Activated CD4-positive, alpha-beta T cell treated with anti-CD3 and anti-CD28 coated beads, Interleukin-2, amount 10 ng/mL, durations not matched to agents 7 days and 5 days (primary cell): ENCODE results near the gene COL17A1. TPM values are rescaled to one million over a fixed set of nuclear protein-coding genes. Genes with fewer than 3 reads are reported as not detected.

Experiments used
- CTCF ChIA-PET: fragments of 350-600 bp; sonication (Branson Sonifier 250); formaldehyde crosslinking; loops from one replicate; lab custom pipeline; 2021; ENCODE audit warnings: antibody characterized with exemption; lab: Charles Lee
- POLR2A ChIA-PET: fragments of 350-600 bp; sonication (Branson Sonifier 250); formaldehyde crosslinking; loops from one replicate; lab custom pipeline; 2021; ENCODE audit warnings: antibody characterized with exemption; lab: Charles Lee
- DNase-seq: peaks from one replicate; pipeline ENCODE4 v3.0.0-alpha.2; 2020
- H3K27ac Mint-ChIP-seq: one replicate; pipeline ENCODE4 v1.8.0; 2021; ENCODE audit warnings: mild to moderate bottlenecking, moderate library complexity, mixed read lengths
- H3K27me3 Mint-ChIP-seq: one replicate; pipeline ENCODE4 v1.8.0; 2021; ENCODE audit warnings: mixed read lengths
- H3K36me3 Mint-ChIP-seq: one replicate; pipeline ENCODE4 v1.8.0; 2021; ENCODE audit warnings: low read depth, mixed read lengths
- H3K4me1 Mint-ChIP-seq: one replicate; pipeline ENCODE4 v1.8.0; 2021; ENCODE audit warnings: mixed read lengths
- H3K4me3 Mint-ChIP-seq: one replicate; pipeline ENCODE4 v1.8.0; 2021; ENCODE audit warnings: mild to moderate bottlenecking, moderate library complexity, mixed read lengths
- H3K9me3 Mint-ChIP-seq: one replicate; pipeline ENCODE4 v1.8.0; 2021; ENCODE audit warnings: mixed read lengths
- total RNA-seq, 2 experiments: library from RNA; stranded (reverse); gene quantifications; one replicate each; pipeline ENCODE4 v1.2.3, GENCODE V29; 2021

COL17A1 gene
- total RNA-seq, 2 experiments from 2014 or later = not detected

DNA sequence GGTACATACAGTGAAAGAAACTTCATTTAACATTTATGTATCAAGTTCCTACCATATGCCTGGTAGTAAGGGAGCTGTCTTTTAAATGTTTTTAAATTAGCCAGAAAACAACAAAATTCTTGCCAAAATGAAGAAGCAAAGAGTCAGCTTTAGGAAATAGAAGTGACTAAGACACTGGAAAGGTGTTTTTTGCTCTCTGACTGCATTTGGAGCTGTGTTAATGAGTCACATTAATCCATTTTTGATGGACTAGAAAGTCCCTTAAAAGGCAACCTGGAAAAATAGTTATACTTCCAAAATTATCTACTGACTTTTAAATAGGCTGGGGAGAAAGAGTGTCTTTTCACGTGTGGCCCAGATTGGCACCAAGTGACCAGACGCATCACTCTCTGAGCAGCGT, 3.9 kb upstream of the COL17A1 start:
- no peaks in the 10 kb centered on the region for H3K9me3 Mint-ChIP-seq
- ChIA-PET POLR2A (no interaction called here), CTCF (interaction anchor here (1.7 kb wide), 1 partner anchor 12 kb away, joined by 5 read pairs; no protein-coding TSS in a partner anchor)
- H3K4me3 Mint-ChIP-seq = no peak overlapping the region
- no peak for DNase-seq
- H3K4me1 Mint-ChIP-seq = peaks cover 1% of the 10 kb centered on the region
- no peaks in the 10 kb centered on the region for H3K27me3 Mint-ChIP-seq
- no peak overlapping the region for H3K27ac Mint-ChIP-seq
- no peaks in the 10 kb centered on the region for H3K36me3 Mint-ChIP-seq

DNA sequence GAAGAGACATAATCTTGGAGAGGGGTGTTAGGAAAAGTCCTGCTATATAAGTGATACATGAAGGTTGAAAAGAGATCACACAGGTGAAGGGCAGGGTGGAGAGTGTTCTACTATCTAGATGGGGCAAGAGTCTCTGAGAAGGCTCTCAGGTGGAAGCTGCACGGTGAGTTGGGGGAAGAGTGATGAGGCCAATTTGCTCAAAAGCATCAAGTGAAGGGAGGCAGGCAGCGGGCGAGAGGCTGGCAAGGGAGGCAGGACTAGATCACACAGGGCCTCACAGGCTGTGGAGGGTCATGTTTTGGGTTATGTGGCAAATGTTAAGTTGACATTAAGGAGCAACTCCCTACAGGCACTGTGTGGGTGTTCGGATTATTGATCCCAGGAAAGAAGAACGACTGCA, 2.6 kb upstream of the COL17A1 start:
- Mint-ChIP-seq H3K27ac (no peak overlapping the region), H3K9me3 (no peaks in the 10 kb centered on the region), H3K27me3 (no peaks in the 10 kb centered on the region), H3K4me3 (no peak overlapping the region), H3K36me3 (no peaks in the 10 kb centered on the region), H3K4me1 (peaks cover 1% of the 10 kb centered on the region)
- CTCF ChIA-PET = interaction anchor here (0.6 kb wide), 2 partner anchors 214 to 363 kb away, joined by 3 read pairs; no protein-coding TSS in a partner anchor
- POLR2A ChIA-PET = no interaction called here
- DNase-seq = no peak

DNA sequence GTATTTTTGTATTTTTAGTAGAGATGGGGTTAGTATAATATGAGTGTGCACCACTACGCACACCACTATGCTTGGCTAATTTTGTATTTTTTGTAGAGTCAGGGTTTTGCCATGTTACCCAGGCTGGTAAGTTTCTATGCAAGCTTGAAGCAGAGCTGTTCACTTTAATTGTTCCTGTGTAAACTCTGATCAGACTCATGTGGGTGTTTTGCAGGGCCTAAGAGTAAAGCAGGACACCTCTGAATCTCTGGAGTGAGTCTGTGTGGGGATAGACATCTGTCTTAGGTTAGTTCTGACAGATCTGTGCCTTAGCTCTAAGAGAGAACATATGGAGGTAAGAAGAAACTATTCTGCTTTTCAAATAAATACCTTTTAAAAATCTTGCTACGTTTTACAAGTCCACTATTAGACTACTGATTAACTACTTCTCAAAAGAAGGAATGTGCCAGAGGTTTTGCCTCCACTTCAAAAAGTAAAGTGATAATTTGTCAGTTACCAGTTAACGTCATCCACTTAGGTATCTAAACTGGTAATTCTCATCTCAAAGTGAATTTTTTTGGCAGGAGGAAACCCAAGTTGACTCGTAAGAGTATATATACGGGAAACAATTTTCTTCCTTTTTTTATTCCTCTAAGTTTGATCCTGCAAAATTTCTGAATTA, 1.1 kb downstream of the COL17A1 start:
- Mint-ChIP-seq H3K9me3 (no peaks in the 10 kb centered on the region), H3K4me1 (peaks cover 1% of the 10 kb centered on the region), H3K27me3 (no peaks in the 10 kb centered on the region), H3K4me3 (no peak overlapping the region), H3K36me3 (no peaks in the 10 kb centered on the region), H3K27ac (no peak overlapping the region)
- DNase-seq = no peak
- ChIA-PET POLR2A (no interaction called here), CTCF (no interaction called here)

DNA sequence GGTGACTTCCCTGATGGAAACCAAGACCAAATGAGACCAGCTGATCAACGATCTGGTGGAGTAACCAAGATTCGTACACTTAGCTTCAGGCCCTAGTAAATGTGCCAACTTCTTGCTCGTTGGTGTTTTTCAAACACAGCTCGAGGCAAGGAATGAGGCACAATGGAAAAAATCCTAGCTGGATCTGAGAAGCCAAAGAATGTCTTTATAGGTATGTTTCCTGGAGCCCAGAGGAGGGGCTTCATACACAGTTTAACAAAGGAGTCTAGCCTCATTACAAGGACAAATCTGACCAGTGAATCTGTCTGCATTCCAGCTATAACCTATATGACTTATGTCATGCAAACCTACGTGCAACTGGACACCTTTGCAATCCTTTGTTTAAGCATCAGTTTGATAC, 3.7 kb downstream of the COL17A1 start:
- Mint-ChIP-seq H3K9me3 (no peaks in the 10 kb centered on the region), H3K36me3 (no peaks in the 10 kb centered on the region), H3K27ac (no peak overlapping the region), H3K27me3 (no peaks in the 10 kb centered on the region), H3K4me1 (peaks cover 4% of the 10 kb centered on the region), H3K4me3 (no peak overlapping the region)
- no peak for DNase-seq
- ChIA-PET CTCF (interaction anchor here (0.9 to 1.8 kb wide), 3 partner anchors 9 to 194 kb away, joined by 3 to 5 read pairs (median 4); no protein-coding TSS in a partner anchor), POLR2A (no interaction called here)

DNA sequence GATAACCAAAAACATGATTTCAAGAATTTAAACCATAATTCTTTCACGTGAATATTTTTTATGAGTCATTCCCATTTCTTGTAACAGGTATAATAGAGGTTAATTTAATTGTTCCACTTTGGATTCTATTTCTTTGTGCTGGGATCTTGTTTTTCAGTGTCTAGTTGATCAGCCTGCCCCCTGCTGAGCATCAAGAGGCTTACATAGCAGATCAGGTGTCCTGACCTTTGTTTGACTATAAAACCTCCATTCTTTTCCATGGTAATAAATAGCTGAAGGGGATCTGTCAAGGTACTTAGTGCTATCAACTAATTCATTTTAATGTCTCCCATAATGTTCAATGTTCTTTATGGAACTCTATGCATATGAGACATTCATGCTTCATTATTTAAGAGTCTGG, 4.9 kb downstream of the COL17A1 start:
- Mint-ChIP-seq H3K36me3 (no peaks in the 10 kb centered on the region), H3K27me3 (no peaks in the 10 kb centered on the region), H3K9me3 (no peaks in the 10 kb centered on the region), H3K27ac (no peak overlapping the region), H3K4me3 (no peak overlapping the region), H3K4me1 (peaks cover 4% of the 10 kb centered on the region)
- ChIA-PET CTCF (interaction anchor here (1.3 to 1.8 kb wide), 2 partner anchors 8 to 193 kb away, joined by 4 to 5 read pairs; no protein-coding TSS in a partner anchor), POLR2A (no interaction called here)
- DNase-seq = peak; percentile 22

DNA sequence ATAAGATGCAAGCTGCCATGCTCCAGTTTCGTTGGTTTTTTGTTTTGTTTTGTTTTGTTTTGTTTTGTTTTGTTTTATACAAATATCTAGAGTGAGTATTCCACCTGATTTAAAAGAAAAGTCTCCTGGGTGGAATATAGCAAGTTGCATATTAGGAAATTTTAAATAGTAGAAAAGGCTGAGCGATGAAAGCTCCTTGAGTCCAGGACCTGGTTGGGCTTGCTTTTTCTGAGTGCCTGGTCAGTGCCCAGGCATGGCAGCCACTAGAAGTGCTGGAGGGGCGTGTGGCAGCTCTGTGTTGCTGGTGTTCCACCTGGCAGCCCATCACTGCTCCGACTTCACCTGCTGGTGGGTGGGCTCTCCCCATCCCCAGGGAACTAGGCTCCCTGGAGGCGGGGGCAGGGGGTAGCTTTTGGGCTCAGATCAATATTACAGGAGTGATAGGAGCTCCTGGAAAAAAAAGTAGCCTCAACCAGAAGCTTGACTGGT, 8.0 kb downstream of the COL17A1 start:
- no peak for DNase-seq
- H3K27ac Mint-ChIP-seq = no peak overlapping the region
- H3K4me3 Mint-ChIP-seq = no peak overlapping the region
- ChIA-PET CTCF (interaction anchor here (1.2 to 2.0 kb wide), 3 partner anchors 8 to 27 kb away, joined by 3 to 6 read pairs (median 5); no protein-coding TSS in a partner anchor), POLR2A (no interaction called here)
- H3K4me1 Mint-ChIP-seq = peaks cover 2% of the 10 kb centered on the region
- no peaks in the 10 kb centered on the region for H3K27me3 Mint-ChIP-seq
- H3K9me3 Mint-ChIP-seq = no peaks in the 10 kb centered on the region
- H3K36me3 Mint-ChIP-seq = no peaks in the 10 kb centered on the region

DNA sequence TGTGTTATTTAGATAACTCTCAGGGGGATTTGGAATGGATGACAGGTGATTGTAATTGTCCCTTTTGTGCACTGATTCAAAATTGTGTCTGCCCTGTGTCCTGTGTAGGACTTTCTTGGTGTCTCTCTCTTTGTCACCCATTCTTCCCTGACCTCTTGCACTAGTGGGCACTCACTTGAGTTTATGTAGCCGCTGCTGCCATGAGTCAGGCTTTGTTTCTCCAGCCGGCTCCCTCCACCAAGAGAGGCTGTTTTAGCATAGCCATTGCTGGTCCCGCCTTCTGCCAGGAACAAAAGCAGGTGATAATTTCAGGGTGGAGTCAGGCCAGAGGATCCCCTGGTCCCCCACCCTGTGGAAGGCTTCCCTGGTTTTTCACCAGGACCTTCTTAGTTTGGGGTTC, 8.4 kb downstream of the COL17A1 start:
- CTCF ChIA-PET = interaction anchor here (1.2 to 2.0 kb wide), 3 partner anchors 8 to 26 kb away, joined by 3 to 6 read pairs (median 5); no protein-coding TSS in a partner anchor
- DNase-seq = no peak
- POLR2A ChIA-PET = no interaction called here
- Mint-ChIP-seq H3K27ac (no peak overlapping the region), H3K36me3 (no peaks in the 10 kb centered on the region), H3K4me3 (no peak overlapping the region), H3K4me1 (peaks cover 2% of the 10 kb centered on the region), H3K27me3 (no peaks in the 10 kb centered on the region), H3K9me3 (no peaks in the 10 kb centered on the region)

DNA sequence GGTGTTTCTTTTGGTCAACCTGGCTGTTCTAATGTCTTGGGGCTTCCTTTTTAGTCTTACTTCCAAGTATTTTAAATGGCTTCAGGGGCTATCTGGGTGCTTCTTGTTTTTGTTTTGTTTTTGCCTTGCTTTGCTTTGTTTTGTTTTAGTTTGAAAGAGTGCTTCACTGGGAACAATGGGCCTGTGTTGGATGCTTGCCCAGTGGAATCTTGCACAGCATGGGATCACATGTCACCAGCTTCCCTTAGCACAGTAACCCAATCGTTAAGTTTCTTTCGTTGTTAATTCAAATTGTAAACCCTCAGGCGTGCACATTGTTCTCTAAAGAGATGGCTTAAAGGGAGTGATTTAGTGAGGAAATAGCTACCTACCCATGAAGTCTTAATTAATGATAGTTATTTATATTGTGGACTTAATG, 8.9 kb downstream of the COL17A1 start:
- H3K36me3 Mint-ChIP-seq = no peaks in the 10 kb centered on the region
- H3K4me1 Mint-ChIP-seq = peaks cover 2% of the 10 kb centered on the region
- H3K27me3 Mint-ChIP-seq = no peaks in the 10 kb centered on the region
- H3K9me3 Mint-ChIP-seq = no peaks in the 10 kb centered on the region
- POLR2A ChIA-PET = no interaction called here
- H3K4me3 Mint-ChIP-seq = no peak overlapping the region
- no peak for DNase-seq
- CTCF ChIA-PET = no interaction called here
- H3K27ac Mint-ChIP-seq = no peak overlapping the region

DNA sequence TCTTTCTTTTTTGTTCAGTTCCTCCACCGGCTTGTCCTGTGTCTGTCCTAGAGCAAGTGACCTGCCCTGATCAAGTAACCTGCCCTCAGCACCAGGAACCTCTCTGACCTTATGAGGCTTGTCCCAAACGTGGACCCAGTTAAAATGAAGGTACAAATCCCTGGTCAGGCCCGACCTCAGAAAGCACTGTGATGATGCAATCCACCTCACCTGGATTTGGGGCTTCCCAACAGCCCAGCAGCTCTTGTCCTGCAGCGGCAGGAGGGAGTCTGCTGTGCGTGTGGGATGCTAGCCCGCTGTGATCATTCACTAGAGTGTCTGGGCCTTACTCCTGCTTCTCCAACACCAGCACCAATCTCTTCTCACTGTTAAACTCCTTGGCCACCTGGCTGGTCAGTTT, 11.2 kb downstream of the COL17A1 start:
- peaks cover 2% of the 10 kb centered on the region for H3K4me1 Mint-ChIP-seq
- no peak overlapping the region for H3K4me3 Mint-ChIP-seq
- H3K36me3 Mint-ChIP-seq = no peaks in the 10 kb centered on the region
- H3K27ac Mint-ChIP-seq = no peak overlapping the region
- peaks cover 4% of the 10 kb centered on the region for H3K27me3 Mint-ChIP-seq
- ChIA-PET CTCF (interaction anchor here (1.0 to 2.2 kb wide), 2 partner anchors 10 to 46 kb away, joined by 3 to 7 read pairs; no protein-coding TSS in a partner anchor), POLR2A (no interaction called here)
- no peaks in the 10 kb centered on the region for H3K9me3 Mint-ChIP-seq
- no peak for DNase-seq

DNA sequence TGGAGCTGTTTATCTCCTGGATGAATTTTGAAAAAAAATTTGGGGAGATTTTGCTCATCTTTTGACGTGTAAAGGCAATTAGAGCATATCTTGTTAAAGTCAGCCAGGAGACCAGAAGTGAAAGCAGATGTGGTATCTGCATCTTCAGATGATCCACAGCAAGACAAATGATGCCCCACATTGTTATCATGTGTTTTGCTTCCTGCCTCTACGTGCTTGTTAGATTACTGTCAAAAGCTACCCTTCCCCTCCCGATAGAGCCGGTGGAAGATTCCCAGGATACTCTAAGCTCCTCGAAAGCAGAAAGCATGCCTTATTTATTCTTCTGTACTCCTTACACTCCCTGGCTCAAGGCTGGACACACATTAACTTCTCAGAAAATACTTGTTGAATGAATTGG, 12.9 kb downstream of the COL17A1 start:
- H3K4me1 Mint-ChIP-seq = no peaks in the 10 kb centered on the region
- H3K4me3 Mint-ChIP-seq = no peak overlapping the region
- H3K27me3 Mint-ChIP-seq = peaks cover 4% of the 10 kb centered on the region
- no peak overlapping the region for H3K27ac Mint-ChIP-seq
- DNase-seq = no peak
- H3K9me3 Mint-ChIP-seq = no peaks in the 10 kb centered on the region
- ChIA-PET CTCF (interaction anchor here (1.6 to 2.2 kb wide), 2 partner anchors 9 kb away, joined by 5 to 7 read pairs; no protein-coding TSS in a partner anchor), POLR2A (no interaction called here)
- H3K36me3 Mint-ChIP-seq = no peaks in the 10 kb centered on the region

DNA sequence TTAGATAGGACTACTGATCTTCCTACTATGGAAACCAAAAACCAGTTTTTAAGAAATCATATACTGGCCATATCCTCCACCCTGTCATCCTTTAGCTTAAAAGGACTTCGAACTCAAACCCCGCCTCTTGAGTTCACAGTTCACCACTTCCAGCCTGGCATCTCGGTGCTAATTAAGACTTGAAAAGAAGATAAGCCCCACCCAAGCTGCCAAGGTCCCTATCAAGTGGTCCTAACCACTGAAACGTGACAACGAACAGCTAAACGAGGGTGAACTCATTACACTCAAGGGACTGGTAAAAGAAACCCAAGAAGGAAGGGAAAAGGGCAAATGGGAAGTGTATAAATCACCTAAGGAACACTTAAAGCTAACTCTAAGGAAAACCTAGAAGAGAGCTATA, 16.1 kb downstream of the COL17A1 start:
- no peak for DNase-seq
- Mint-ChIP-seq H3K4me3 (no peak overlapping the region), H3K27ac (no peak overlapping the region), H3K9me3 (no peaks in the 10 kb centered on the region), H3K4me1 (no peaks in the 10 kb centered on the region), H3K27me3 (peaks cover 4% of the 10 kb centered on the region), H3K36me3 (no peaks in the 10 kb centered on the region)
- CTCF ChIA-PET = interaction anchor here (0.9 to 2.2 kb wide), 4 partner anchors 8 to 389 kb away, joined by 3 to 6 read pairs (median 4); no protein-coding TSS in a partner anchor
- POLR2A ChIA-PET = no interaction called here

DNA sequence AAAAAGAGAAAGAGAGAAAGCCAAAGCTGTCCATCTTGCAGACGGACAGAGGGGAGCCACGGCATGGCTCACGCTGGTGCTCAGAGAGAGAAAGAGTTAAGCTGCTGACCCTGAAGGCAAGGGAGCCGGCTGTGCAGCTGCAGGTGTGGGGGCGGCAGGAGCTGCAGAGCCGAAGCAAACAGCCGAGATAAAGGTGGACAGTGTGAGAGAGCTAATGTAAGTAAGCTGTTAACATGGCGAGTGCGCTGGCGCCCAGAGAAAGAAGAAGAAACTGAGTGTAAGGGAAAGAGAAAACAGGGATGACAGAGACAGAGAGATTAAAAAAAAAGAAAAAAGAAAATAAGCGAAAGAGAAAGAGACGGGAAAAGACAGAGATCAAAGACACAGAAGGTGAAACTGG, 18.2 kb downstream of the COL17A1 start:
- DNase-seq = no peak
- H3K27me3 Mint-ChIP-seq = peaks cover 8% of the 10 kb centered on the region
- ChIA-PET CTCF (no interaction called here), POLR2A (no interaction called here)
- no peaks in the 10 kb centered on the region for H3K36me3 Mint-ChIP-seq
- H3K4me3 Mint-ChIP-seq = no peak overlapping the region
- no peak overlapping the region for H3K27ac Mint-ChIP-seq
- H3K4me1 Mint-ChIP-seq = no peaks in the 10 kb centered on the region
- H3K9me3 Mint-ChIP-seq = no peaks in the 10 kb centered on the region

DNA sequence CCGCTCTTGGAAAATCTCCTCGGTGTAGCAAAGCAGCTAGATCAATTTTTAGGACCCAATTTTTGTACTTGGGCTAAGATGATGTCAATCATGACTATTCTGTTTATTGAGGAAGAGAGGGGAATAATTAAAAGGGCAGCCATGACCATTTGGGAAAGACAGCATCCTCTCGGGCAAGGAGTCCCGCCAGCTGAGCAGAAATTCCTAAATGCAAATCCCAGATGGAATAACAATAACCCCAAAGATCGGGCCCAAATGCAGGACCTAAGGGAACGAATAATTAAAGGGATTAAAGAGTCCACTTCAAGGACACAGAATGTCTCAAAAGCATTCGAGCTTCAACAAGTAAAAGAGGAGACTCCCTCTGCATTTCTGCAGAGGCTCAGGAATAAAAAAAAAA, 18.7 kb downstream of the COL17A1 start:
- DNase-seq = no peak
- no peaks in the 10 kb centered on the region for H3K36me3 Mint-ChIP-seq
- H3K4me3 Mint-ChIP-seq = no peak overlapping the region
- peaks cover 8% of the 10 kb centered on the region for H3K27me3 Mint-ChIP-seq
- CTCF ChIA-PET = no interaction called here
- no peak overlapping the region for H3K27ac Mint-ChIP-seq
- no peaks in the 10 kb centered on the region for H3K4me1 Mint-ChIP-seq
- POLR2A ChIA-PET = no interaction called here
- no peaks in the 10 kb centered on the region for H3K9me3 Mint-ChIP-seq
